Colonic mucosa (tissue), 4 donors: ENCODE results near the gene SLC6A6. TPM values are rescaled to one million over a fixed set of nuclear protein-coding genes. Genes with fewer than 3 reads are reported as not detected.

Experiments
- DNase-seq: peaks from one replicate; pipeline ENCODE4 v3.0.0-alpha.2; 2020
- H3K27ac ChIP-seq: fragments of 200-600 bp; one replicate; pipeline ENCODE4 v1.8.0; 2021
- H3K27me3 ChIP-seq: fragments of 200-600 bp; one replicate; pipeline ENCODE4 v1.8.0; 2021
- H3K36me3 ChIP-seq: fragments of 200-600 bp; one replicate; pipeline ENCODE4 v1.8.0; 2021
- H3K4me1 ChIP-seq: fragments of 200-600 bp; one replicate; pipeline ENCODE4 v1.8.0; 2021; ENCODE audit warnings: mild to moderate bottlenecking
- H3K4me3 ChIP-seq: fragments of 200-600 bp; one replicate; pipeline ENCODE4 v1.8.0; 2021
- H3K9ac ChIP-seq, 2 donors: one replicate each; pipeline ENCODE4 v1.7.0; 2013; ENCODE audit warnings: control low read depth in 2 of 2, low read depth in 2 of 2, low read length in 2 of 2
- H3K9me3 ChIP-seq: fragments of 200-600 bp; one replicate; pipeline ENCODE4 v1.8.0; 2021
- CTCF ChIP-seq: fragments of 200-600 bp; IDR thresholded peaks from one replicate; pipeline ENCODE4 v1.8.0; 2022; ENCODE audit warnings: antibody characterized with exemption, mild to moderate bottlenecking
- intact Hi-C: fragments of 100-400 bp; cut with DNase I; formaldehyde crosslinking; loops from one replicate; pipeline ENCODE4 v1.14.1; 2022
- total RNA-seq, 2 donors: library from RNA; stranded (reverse); fragmentation: NEBNext Ultra II Directional in 1 of 2; extraction: Animal tissue kit (Norgen Biotek cat#: 25700) in 1 of 2; gene quantifications; one replicate each; pipeline ENCODE4 v1.2.1, GENCODE V29; 2021
- donor health status: healthy.
- donor health status: DM: no; HTN: no; CAD: no.
- donor health status: DM: no; HTN: no; CAD: no.

The SLC6A6 gene
- total RNA-seq, 2 donors from 2014 or later: 7.2 to 13.0 TPM

- intact Hi-C loops: no loop called here
- DNase-seq: no peak
- TF ChIP-seq CTCF: no peak
Observed at GRCh38 chr3:14503033-14503705, 100.8 kb downstream of the SLC6A6 start.

GRCh38 chr3:14503706-14504065 lies 101.3 kb downstream of the SLC6A6 start:
- intact Hi-C loops: no loop called here
- H3K4me1 ChIP-seq: no peaks in the 10 kb centered on the region
- no peak for DNase-seq

More at GRCh38 chr3:14503033-14503705, 100.8 kb downstream of the SLC6A6 start:
- Histone ChIP-seq H3K4me3 (no peak overlapping the region), H3K4me1 (no peaks in the 10 kb centered on the region), H3K9me3 (no peaks in the 10 kb centered on the region), H3K9ac (no peak overlapping the region), H3K27ac (no peak overlapping the region), H3K36me3 (no peaks in the 10 kb centered on the region), H3K27me3 (no peaks in the 10 kb centered on the region)

GRCh38 chr3:14505001-14505802 lies 102.8 kb downstream of the SLC6A6 start:
- intact Hi-C loops: loop anchor here (5.0 kb wide), 1 partner anchor 42 kb away; no protein-coding TSS in a partner anchor
- no peak for DNase-seq
- no peak overlapping the region for H3K9ac ChIP-seq
- H3K4me1 ChIP-seq: no peaks in the 10 kb centered on the region
- no peaks in the 10 kb centered on the region for H3K27me3 ChIP-seq
- no peaks in the 10 kb centered on the region for H3K36me3 ChIP-seq
- no peak overlapping the region for H3K27ac ChIP-seq
- TF ChIP-seq CTCF: no peak
- H3K4me3 ChIP-seq: no peak overlapping the region
- no peaks in the 10 kb centered on the region for H3K9me3 ChIP-seq

More at GRCh38 chr3:14503706-14504065, 101.3 kb downstream of the SLC6A6 start:
- Histone ChIP-seq H3K4me3 (no peak overlapping the region), H3K9ac (no peak overlapping the region), H3K27me3 (no peaks in the 10 kb centered on the region), H3K9me3 (no peaks in the 10 kb centered on the region), H3K27ac (no peak overlapping the region), H3K36me3 (no peaks in the 10 kb centered on the region)
- no peak for TF ChIP-seq CTCF

GRCh38 chr3:14505803-14506500 lies 103.5 kb downstream of the SLC6A6 start:
- DNase-seq: no peak
- intact Hi-C loops: loop anchor here (5.0 kb wide), 1 partner anchor 41 kb away; no protein-coding TSS in a partner anchor
- Histone ChIP-seq H3K36me3 (no peaks in the 10 kb centered on the region), H3K4me3 (no peak overlapping the region), H3K9ac (no peak overlapping the region), H3K27ac (no peak overlapping the region), H3K4me1 (no peaks in the 10 kb centered on the region), H3K27me3 (no peaks in the 10 kb centered on the region), H3K9me3 (no peaks in the 10 kb centered on the region)
- no peak for TF ChIP-seq CTCF

GRCh38 chr3:14506626-14507304 lies 104.4 kb downstream of the SLC6A6 start:
- intact Hi-C loops: loop anchor here (5.0 kb wide), 1 partner anchor 41 kb away; no protein-coding TSS in a partner anchor
- no peak for DNase-seq
- no peaks in the 10 kb centered on the region for H3K36me3 ChIP-seq
- H3K27ac ChIP-seq: no peak overlapping the region
- no peaks in the 10 kb centered on the region for H3K4me1 ChIP-seq
- no peaks in the 10 kb centered on the region for H3K27me3 ChIP-seq
- no peak overlapping the region for H3K4me3 ChIP-seq
- no peak overlapping the region for H3K9ac ChIP-seq
- TF ChIP-seq CTCF: no peak
- H3K9me3 ChIP-seq: no peaks in the 10 kb centered on the region
